ENCODE results near the gene DRAXIN. TPM values are rescaled to one million over a fixed set of nuclear protein-coding genes. Genes with fewer than 3 reads are reported as not detected.

The DRAXIN gene
- total and polyA plus RNA-seq, 2 donors (not counting 3 experiments of a cell fraction or from before 2014, with no cell fraction given): 0.44 to 3.2 TPM

- peak; percentile 12 for DNase-seq (ENCODE audit: low read depth, low spot score)
- no TSS peak for BruUV-seq (replicated peaks)
- CTCF ChIA-PET: interaction anchor here (0.6 to 1.4 kb wide), 3 partner anchors 9 to 96 kb away, joined by 3 to 4 read pairs (median 3); no protein-coding TSS in a partner anchor
- Histone ChIP-seq H3K4me1 (ENCODE audit: control insufficient read depth, extremely low read depth, insufficient read depth, low read length) (no peaks in the 10 kb centered on the region), H3K27ac (ENCODE audit: insufficient read depth, low read depth, low read length) (no peak overlapping the region), H4K20me1 (replicated peaks; ENCODE audit: control insufficient read depth, extremely low read depth, insufficient read depth, low read length) (no peaks in the 10 kb centered on the region), H3K79me2 (ENCODE audit: control insufficient read depth, insufficient read depth, low read length) (no peaks in the 10 kb centered on the region), H3K36me3 (ENCODE audit: control insufficient read depth in 2 of 2, extremely low read depth in 1 of 2, insufficient read depth in 2 of 2, low read length in 2 of 2) (peaks cover 0 to 7% of the 10 kb centered on the region in 2 experiments), H2AFZ (ENCODE audit: low read depth, low read length) (no peak overlapping the region), H3K4me3 (replicated peaks in 1 of 3; ENCODE audit: insufficient read depth in 1 of 3, low read depth in 1 of 3, low read length in 3 of 3) (no peak overlapping the region), H3K4me2 (ENCODE audit: insufficient read depth, low read length) (no peak overlapping the region), H3K27me3 (ENCODE audit: control insufficient read depth in 2 of 2, insufficient read depth in 2 of 2, low read length in 2 of 2) (no peaks in the 10 kb centered on the region), H3K9ac (replicated peaks; ENCODE audit: extremely low read depth, insufficient read depth, low read length) (no peak overlapping the region), H3K9me1 (replicated peaks; ENCODE audit: control insufficient read depth, extremely low read depth, insufficient read depth, low read length) (no peaks in the 10 kb centered on the region), H3K9me3 (replicated peaks; ENCODE audit: control insufficient read depth, insufficient read depth, low read length) (no peaks in the 10 kb centered on the region)
- intact Hi-C loops (cut with micrococcal nuclease) (loop anchor here (1.0 kb wide), 1 partner anchor 38 kb away; no protein-coding TSS in a partner anchor), dilution Hi-C loops (cut with MboI; ENCODE audit: extremely low pct_ligation_motif_present, low sequenced_read_pairs) (no loop called here)
- POLR2A ChIA-PET: no interaction called here
- no peak for TF ChIP-seq JUN (IDR thresholded peaks at IDR 0.05; ENCODE audit: borderline replicate concordance, insufficient read depth, insufficient read length, low read depth)
- FAIRE-seq: no peak
Measured at GRCh38 chr1:11746092-11746491, 54.6 kb downstream of the DRAXIN start.

- no peaks in the 10 kb centered on the region for H3K27me3 ChIP-seq (ENCODE audit: control insufficient read depth in 2 of 2, insufficient read depth in 2 of 2, low read length in 2 of 2)
- no peaks in the 10 kb centered on the region for H3K9me3 ChIP-seq (replicated peaks; ENCODE audit: control insufficient read depth, insufficient read depth, low read length)
- FAIRE-seq (no peak), DNase-seq (ENCODE audit: low read depth, low spot score) (no peak)
- no peak overlapping the region for H3K9ac ChIP-seq (replicated peaks; ENCODE audit: extremely low read depth, insufficient read depth, low read length)
- no peak overlapping the region for H3K27ac ChIP-seq (ENCODE audit: insufficient read depth, low read depth, low read length)
- no peak overlapping the region for H2AFZ ChIP-seq (ENCODE audit: low read depth, low read length)
- H3K9me1 ChIP-seq (replicated peaks; ENCODE audit: control insufficient read depth, extremely low read depth, insufficient read depth, low read length): no peaks in the 10 kb centered on the region
- no TSS peak for BruUV-seq (replicated peaks)
- H3K4me2 ChIP-seq (ENCODE audit: insufficient read depth, low read length): no peak overlapping the region
- POLR2A ChIA-PET: no interaction called here
- TF ChIP-seq FOS (IDR thresholded peaks at IDR 0.05; ENCODE audit: borderline replicate concordance, insufficient read depth, low read length) (no peak), GATA2 (IDR thresholded peaks at IDR 0.05; ENCODE audit: insufficient read depth, insufficient read length, low read depth, low read length) (no peak), CTCF (IDR thresholded peaks at IDR 0.05; ENCODE audit: extremely low read depth in 1 of 2, insufficient read depth in 1 of 2, low read depth in 1 of 2, low read length in 2 of 2) (no peak)
- no peaks in the 10 kb centered on the region for H3K4me1 ChIP-seq (ENCODE audit: control insufficient read depth, extremely low read depth, insufficient read depth, low read length)
- H3K36me3 ChIP-seq (ENCODE audit: control insufficient read depth in 2 of 2, extremely low read depth in 1 of 2, insufficient read depth in 2 of 2, low read length in 2 of 2): peaks cover 0 to 7% of the 10 kb centered on the region in 2 experiments
- CTCF ChIA-PET: no interaction called here
- dilution Hi-C loops (cut with MboI; ENCODE audit: extremely low pct_ligation_motif_present, low sequenced_read_pairs) (no loop called here), intact Hi-C loops (cut with micrococcal nuclease) (loop anchor here (1.0 kb wide), 1 partner anchor 37 kb away; no protein-coding TSS in a partner anchor)
- no peak overlapping the region for H3K4me3 ChIP-seq (replicated peaks in 1 of 3; ENCODE audit: insufficient read depth in 1 of 3, low read depth in 1 of 3, low read length in 3 of 3)
- no peaks in the 10 kb centered on the region for H4K20me1 ChIP-seq (replicated peaks; ENCODE audit: control insufficient read depth, extremely low read depth, insufficient read depth, low read length)
- H3K79me2 ChIP-seq (ENCODE audit: control insufficient read depth, insufficient read depth, low read length): no peaks in the 10 kb centered on the region
Measured at GRCh38 chr1:11746795-11747487, 55.4 kb downstream of the DRAXIN start.
